HG03469 (cell line): Measurements from ENCODE around the gene TENT4B.
A peak's percentile ranks its signal among the peaks of the same experiment; 100 is the strongest.
"Not testable (repeated sequence)": the region's sequence is repeated elsewhere in the genome, so short reads cannot be mapped to it uniquely, and the experiment has no call there.

Source experiments
- ATAC-seq: cut with Tn5 transposase; IDR thresholded peaks from one replicate; pipeline ENCODE4 v1.9.1; 2021; ENCODE audit warnings: mild to moderate bottlenecking, moderate library complexity, moderate number of reproducible peaks; ENCODE audit not compliant: unreplicated experiment

TENT4B gene

GRCh38 chr16:50152807-50153595, at the start of gene TENT4B:
TSS of gene TENT4B (plus strand) at chr16:50153306. CDS start at chr16:50153622, 316 bp downstream.
- ATAC-seq: peak; percentile 55

- no peak for ATAC-seq
Observed at GRCh38 chr16:50103764-50104163, 49.3 kb upstream of the TENT4B start.

- ATAC-seq: no peak
Observed at GRCh38 chr16:50114357-50115129, 38.6 kb upstream of the TENT4B start.

GRCh38 chr16:50120711-50121110, 32.4 kb upstream of the TENT4B start:
- no peak for ATAC-seq

- no peak for ATAC-seq
Observed at GRCh38 chr16:50121278-50121677, 31.8 kb upstream of the TENT4B start.

- peak; percentile 56 for ATAC-seq
Observed at GRCh38 chr16:50121721-50122445, 31.2 kb upstream of the TENT4B start.

GRCh38 chr16:50123417-50123816, 29.7 kb upstream of the TENT4B start:
- no peak for ATAC-seq

- no peak for ATAC-seq
Observed at GRCh38 chr16:50124769-50125168, 28.3 kb upstream of the TENT4B start.

- no peak for ATAC-seq
Observed at GRCh38 chr16:50126183-50126582, 26.9 kb upstream of the TENT4B start.

GRCh38 chr16:50132571-50132970, 20.5 kb upstream of the TENT4B start:
- ATAC-seq: not testable (repeated sequence)

- no peak for ATAC-seq
Observed at GRCh38 chr16:50133214-50133613, 19.9 kb upstream of the TENT4B start.

- ATAC-seq: no peak
Observed at GRCh38 chr16:50136399-50136798, 16.7 kb upstream of the TENT4B start.

GRCh38 chr16:50137268-50137667, 15.8 kb upstream of the TENT4B start:
- ATAC-seq: no peak

- no peak for ATAC-seq
Observed at GRCh38 chr16:50139580-50139979, 13.5 kb upstream of the TENT4B start.

GRCh38 chr16:50144211-50144610, 8.9 kb upstream of the TENT4B start:
- ATAC-seq: no peak

- ATAC-seq: no peak
Observed at GRCh38 chr16:50146479-50147435, 6.3 kb upstream of the TENT4B start.

GRCh38 chr16:50151322-50151721, 1.8 kb upstream of the TENT4B start:
- no peak for ATAC-seq

GRCh38 chr16:50151756-50152155, 1.4 kb upstream of the TENT4B start:
- no peak for ATAC-seq

- ATAC-seq: peak; percentile 33
Observed at GRCh38 chr16:50152351-50152806, 727 bp upstream of the TENT4B start.
